Activated naive CD8-positive, alpha-beta T cell treated with anti-CD3 and anti-CD28 coated beads, Interleukin-2, amount 50 U/mL, for 24 hours (primary cell): ENCODE results near the gene YWHAB.
A peak's percentile ranks its signal among the peaks of the same experiment; 100 is the strongest.

Source experiments
- ATAC-seq: fragments of 150-1000 bp; cut with Tn5 transposase; one replicate; pipeline ENCODE4 v1.10.0; 2021
- DNase-seq: peaks from one replicate; pipeline ENCODE4 v3.0.0; 2021
- H3K27ac Mint-ChIP-seq: one replicate; pipeline ENCODE4 v1.8.0; 2021; ENCODE audit warnings: mild to moderate bottlenecking, mixed read lengths
- H3K27me3 Mint-ChIP-seq: one replicate; pipeline ENCODE4 v1.8.0; 2021; ENCODE audit warnings: mixed read lengths
- H3K36me3 Mint-ChIP-seq: one replicate; pipeline ENCODE4 v1.8.0; 2021; ENCODE audit warnings: low read depth, mixed read lengths
- H3K4me1 Mint-ChIP-seq: one replicate; pipeline ENCODE4 v1.8.0; 2021; ENCODE audit warnings: mixed read lengths
- H3K4me3 Mint-ChIP-seq: one replicate; pipeline ENCODE4 v1.8.0; 2021; ENCODE audit warnings: mild to moderate bottlenecking, moderate library complexity, mixed read lengths
- H3K9me3 Mint-ChIP-seq: one replicate; pipeline ENCODE4 v1.8.0; 2021; ENCODE audit warnings: mixed read lengths

Gene YWHAB

DNA sequence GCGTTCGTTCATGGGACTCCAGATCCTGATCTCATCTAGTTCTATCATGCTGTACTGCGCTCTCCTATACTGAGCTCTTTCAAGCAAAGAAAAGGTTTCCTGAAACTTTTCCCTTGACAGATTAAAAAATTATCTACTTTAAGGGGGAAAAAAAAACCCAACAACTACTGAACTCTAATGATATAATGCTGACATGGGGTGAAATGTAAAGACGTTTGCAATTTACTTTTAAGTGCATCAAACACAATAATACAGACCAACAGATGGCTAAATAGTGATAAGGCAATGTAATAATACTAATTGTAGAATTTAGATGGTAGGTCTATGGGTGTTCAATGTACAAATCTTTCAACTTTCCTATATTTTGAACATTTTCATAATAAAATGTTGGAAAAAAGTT is 58.3 kb downstream of the YWHAB start:
- DNase-seq (no peak), ATAC-seq (no peak)
- no peak overlapping the region for H3K4me3 Mint-ChIP-seq
- H3K27ac Mint-ChIP-seq, result peak overlapping the region; percentile 12
- no peaks in the 10 kb centered on the region for H3K4me1 Mint-ChIP-seq
- no peaks in the 10 kb centered on the region for H3K27me3 Mint-ChIP-seq
- H3K9me3 Mint-ChIP-seq, result no peaks in the 10 kb centered on the region
- H3K36me3 Mint-ChIP-seq, result peaks cover 66% of the 10 kb centered on the region

DNA sequence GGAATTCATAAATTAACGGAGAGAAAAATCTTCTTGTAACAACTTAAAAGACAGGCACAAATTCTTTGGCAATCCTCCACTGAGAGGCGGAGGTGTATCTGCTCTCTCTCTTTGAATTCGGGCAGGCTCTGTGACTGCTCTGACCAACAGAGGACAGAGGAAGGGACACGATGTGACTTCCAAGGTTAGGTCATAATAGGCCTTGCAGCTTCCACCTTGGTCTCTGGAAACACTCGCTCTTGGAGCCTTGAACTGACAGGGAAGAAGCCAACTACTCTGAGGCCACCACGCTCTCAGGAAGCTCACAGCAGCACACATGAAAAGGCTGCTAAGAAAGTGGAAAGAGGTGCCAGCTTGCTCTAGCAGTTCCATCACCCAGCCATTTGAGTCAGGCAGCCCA is 59.8 kb downstream of the YWHAB start:
- H3K4me1 Mint-ChIP-seq, result peaks cover 2% of the 10 kb centered on the region
- ATAC-seq (no peak), DNase-seq (no peak)
- H3K27me3 Mint-ChIP-seq, result no peaks in the 10 kb centered on the region
- H3K4me3 Mint-ChIP-seq, result no peak overlapping the region
- H3K36me3 Mint-ChIP-seq, result peaks cover 79% of the 10 kb centered on the region
- no peak overlapping the region for H3K27ac Mint-ChIP-seq
- no peaks in the 10 kb centered on the region for H3K9me3 Mint-ChIP-seq

DNA sequence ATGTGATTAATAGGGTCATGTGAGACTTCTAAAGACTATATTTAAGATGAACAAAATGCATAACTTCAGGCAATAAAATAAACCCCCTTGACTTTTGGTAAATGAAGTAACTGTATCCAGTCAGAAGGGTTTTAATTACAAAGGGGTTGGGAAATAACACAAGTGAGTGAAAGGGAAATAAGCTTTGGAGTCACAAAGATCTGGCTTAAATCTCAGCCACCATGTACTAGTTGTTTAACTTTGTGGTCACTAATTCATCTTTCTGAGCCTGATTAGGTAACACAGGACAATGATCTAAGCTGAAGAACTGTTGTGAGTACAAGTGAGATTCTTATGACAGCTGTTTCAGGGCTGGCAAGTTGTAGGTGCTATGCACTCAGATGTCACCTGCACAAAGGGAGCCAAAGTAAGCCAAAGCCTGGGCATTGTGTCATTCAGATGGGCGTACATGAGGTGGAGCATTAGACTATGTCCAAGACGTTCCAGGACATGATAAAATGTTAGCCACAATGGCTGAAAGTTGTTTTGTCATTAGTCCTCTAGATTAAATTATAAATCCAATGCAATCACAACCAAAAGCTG is 60.9 kb downstream of the YWHAB start:
- Mint-ChIP-seq H3K27me3 (no peaks in the 10 kb centered on the region), H3K36me3 (peaks cover 81% of the 10 kb centered on the region), H3K4me3 (no peak overlapping the region), H3K4me1 (peaks cover 2% of the 10 kb centered on the region), H3K9me3 (no peaks in the 10 kb centered on the region), H3K27ac (peak overlapping the region; percentile 47)
- no peak for ATAC-seq
- no peak for DNase-seq

DNA sequence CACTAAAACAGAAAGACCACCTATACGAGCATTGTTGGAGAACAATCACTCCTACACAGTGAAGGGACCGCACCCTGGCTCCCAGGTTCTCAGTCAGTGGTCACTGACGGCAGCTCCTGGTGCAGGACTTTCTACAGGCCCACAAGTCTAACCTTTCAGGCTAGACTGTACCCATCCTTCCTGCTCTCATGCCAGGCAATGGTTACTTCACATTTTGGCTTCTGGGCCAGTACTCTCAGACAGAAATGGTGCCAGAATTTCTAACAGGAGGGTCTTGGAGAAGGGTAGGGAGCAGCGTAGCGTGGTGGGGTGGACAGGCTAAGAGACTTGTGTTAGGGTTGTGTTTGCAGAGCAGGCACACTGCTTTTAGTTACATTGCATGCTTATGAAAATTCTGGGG is 62.6 kb downstream of the YWHAB start:
- H3K36me3 Mint-ChIP-seq, result peaks cover 83% of the 10 kb centered on the region
- peak overlapping the region; percentile 37 for H3K27ac Mint-ChIP-seq
- no peaks in the 10 kb centered on the region for H3K27me3 Mint-ChIP-seq
- DNase-seq, result no peak
- H3K4me3 Mint-ChIP-seq, result no peak overlapping the region
- H3K4me1 Mint-ChIP-seq, result peaks cover 7% of the 10 kb centered on the region
- H3K9me3 Mint-ChIP-seq, result no peaks in the 10 kb centered on the region
- no peak for ATAC-seq

- H3K27ac Mint-ChIP-seq, result peak overlapping the region; percentile 1
Observed at GRCh38 chr20:44948513-44948912, 63.0 kb downstream of the YWHAB start.

GRCh38 chr20:44950368-44950767 is 64.9 kb downstream of the YWHAB start:
- no peak for DNase-seq
- H3K27me3 Mint-ChIP-seq, result no peaks in the 10 kb centered on the region
- no peak overlapping the region for H3K4me3 Mint-ChIP-seq
- ATAC-seq, result no peak
- peaks cover 23% of the 10 kb centered on the region for H3K4me1 Mint-ChIP-seq
- no peaks in the 10 kb centered on the region for H3K9me3 Mint-ChIP-seq
- H3K36me3 Mint-ChIP-seq, result peaks cover 87% of the 10 kb centered on the region
- no peak overlapping the region for H3K27ac Mint-ChIP-seq

More at GRCh38 chr20:44948513-44948912, 63.0 kb downstream of the YWHAB start:
- Mint-ChIP-seq H3K36me3 (peaks cover 85% of the 10 kb centered on the region), H3K4me3 (no peak overlapping the region), H3K9me3 (no peaks in the 10 kb centered on the region), H3K27me3 (no peaks in the 10 kb centered on the region), H3K4me1 (peaks cover 10% of the 10 kb centered on the region)
- DNase-seq (no peak), ATAC-seq (no peak)

GRCh38 chr20:44952731-44953130 is 67.2 kb downstream of the YWHAB start:
- Mint-ChIP-seq H3K9me3 (no peaks in the 10 kb centered on the region), H3K27ac (peak overlapping the region; percentile 20), H3K27me3 (no peaks in the 10 kb centered on the region), H3K4me3 (no peak overlapping the region), H3K4me1 (peaks cover 47% of the 10 kb centered on the region), H3K36me3 (peaks cover 93% of the 10 kb centered on the region)
- DNase-seq (no peak), ATAC-seq (no peak)

- no peak overlapping the region for H3K4me3 Mint-ChIP-seq
- no peaks in the 10 kb centered on the region for H3K27me3 Mint-ChIP-seq
- ATAC-seq (no peak), DNase-seq (no peak)
- H3K27ac Mint-ChIP-seq, result peak overlapping the region; percentile 28
- peaks cover 60% of the 10 kb centered on the region for H3K4me1 Mint-ChIP-seq
- H3K9me3 Mint-ChIP-seq, result no peaks in the 10 kb centered on the region
- H3K36me3 Mint-ChIP-seq, result peaks cover 92% of the 10 kb centered on the region
Observed at GRCh38 chr20:44954211-44954610, 68.7 kb downstream of the YWHAB start.

- Mint-ChIP-seq H3K4me1 (peaks cover 64% of the 10 kb centered on the region), H3K27ac (peak overlapping the region; percentile 32), H3K36me3 (peaks cover 89% of the 10 kb centered on the region), H3K9me3 (no peaks in the 10 kb centered on the region), H3K4me3 (no peak overlapping the region), H3K27me3 (no peaks in the 10 kb centered on the region)
- no peak for DNase-seq
- no peak for ATAC-seq
Observed at GRCh38 chr20:44955270-44955669, 69.8 kb downstream of the YWHAB start.

GRCh38 chr20:44956410-44956809 is 70.9 kb downstream of the YWHAB start:
- Mint-ChIP-seq H3K4me1 (peaks cover 76% of the 10 kb centered on the region), H3K27me3 (no peaks in the 10 kb centered on the region), H3K4me3 (no peak overlapping the region), H3K36me3 (peaks cover 80% of the 10 kb centered on the region), H3K27ac (no peak overlapping the region), H3K9me3 (no peaks in the 10 kb centered on the region)
- DNase-seq (no peak), ATAC-seq (no peak)
